GM03348 (cell line): ENCODE results near the gene SH3PXD2A.
A peak's percentile ranks its signal among the peaks of the same experiment; 100 is the strongest.
"Not testable (repeated sequence)": the region's sequence is repeated elsewhere in the genome, so short reads cannot be mapped to it uniquely, and the experiment has no call there.

ENCODE experiments used
- DNase-seq: peaks from one replicate; pipeline ENCODE4 v3.0.0; 2012; ENCODE audit warnings: low spot score

SH3PXD2A gene

GRCh38 chr10:103643381-103643780, 212.0 kb downstream of the SH3PXD2A start:
- no peak for DNase-seq

DNA sequence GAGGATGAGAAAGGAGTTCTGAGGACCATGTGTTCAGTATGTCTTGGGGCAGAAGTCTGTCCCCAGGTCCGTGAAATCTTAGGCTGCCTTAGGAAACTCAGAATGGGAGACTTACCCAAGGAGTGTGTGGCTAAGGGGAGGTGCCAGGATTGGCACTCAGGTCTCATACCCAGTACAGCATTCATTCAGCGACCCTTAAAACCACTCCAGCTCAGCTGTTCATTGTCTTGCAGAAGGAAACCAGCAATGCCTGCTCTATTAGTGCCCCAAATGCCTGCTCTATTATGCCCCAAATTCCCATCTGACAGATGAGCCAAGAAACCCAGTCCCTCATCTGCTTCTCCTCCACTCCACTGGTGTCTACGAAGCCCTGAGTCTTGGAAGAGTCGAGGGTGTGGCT, 214.1 kb downstream of the SH3PXD2A start:
- no peak for DNase-seq

DNA sequence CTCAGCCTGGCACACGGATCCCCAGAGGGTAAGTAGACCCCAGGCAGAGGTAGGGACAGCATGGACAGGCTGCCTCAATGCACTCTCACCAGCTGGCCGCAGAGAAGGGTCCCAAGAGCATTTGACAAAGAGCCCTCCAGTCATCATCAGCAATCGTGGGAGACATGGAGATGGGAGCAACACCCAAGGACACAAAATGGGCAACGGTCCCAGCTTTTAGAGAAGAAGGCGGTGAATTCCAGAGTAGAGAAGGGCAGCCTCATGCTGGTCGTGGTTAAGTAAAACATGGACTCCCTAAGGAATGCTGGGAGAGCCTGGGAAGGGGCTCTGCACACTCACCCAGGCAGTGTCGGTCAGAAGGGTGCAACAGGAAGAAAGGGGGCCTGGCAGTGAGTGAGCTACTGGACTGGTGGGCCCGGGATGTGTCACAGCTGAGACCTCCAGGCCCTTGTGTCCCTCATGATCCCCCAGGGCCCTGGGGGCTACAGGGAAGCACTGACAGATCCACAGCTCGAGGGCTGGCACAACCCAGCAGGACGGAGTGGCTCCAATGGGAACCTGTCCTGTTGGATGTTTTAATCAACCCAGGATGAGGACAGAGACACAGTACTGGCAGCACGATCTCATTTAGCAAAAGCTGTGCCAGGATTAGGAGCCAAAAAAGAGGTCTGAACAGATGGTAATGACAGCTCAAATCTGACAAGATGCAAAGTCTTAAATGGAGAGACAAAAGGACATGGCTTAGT, 214.8 kb downstream of the SH3PXD2A start:
- no peak for DNase-seq

- DNase-seq: no peak
Measured at GRCh38 chr10:103638948-103639347, 216.4 kb downstream of the SH3PXD2A start.

DNA sequence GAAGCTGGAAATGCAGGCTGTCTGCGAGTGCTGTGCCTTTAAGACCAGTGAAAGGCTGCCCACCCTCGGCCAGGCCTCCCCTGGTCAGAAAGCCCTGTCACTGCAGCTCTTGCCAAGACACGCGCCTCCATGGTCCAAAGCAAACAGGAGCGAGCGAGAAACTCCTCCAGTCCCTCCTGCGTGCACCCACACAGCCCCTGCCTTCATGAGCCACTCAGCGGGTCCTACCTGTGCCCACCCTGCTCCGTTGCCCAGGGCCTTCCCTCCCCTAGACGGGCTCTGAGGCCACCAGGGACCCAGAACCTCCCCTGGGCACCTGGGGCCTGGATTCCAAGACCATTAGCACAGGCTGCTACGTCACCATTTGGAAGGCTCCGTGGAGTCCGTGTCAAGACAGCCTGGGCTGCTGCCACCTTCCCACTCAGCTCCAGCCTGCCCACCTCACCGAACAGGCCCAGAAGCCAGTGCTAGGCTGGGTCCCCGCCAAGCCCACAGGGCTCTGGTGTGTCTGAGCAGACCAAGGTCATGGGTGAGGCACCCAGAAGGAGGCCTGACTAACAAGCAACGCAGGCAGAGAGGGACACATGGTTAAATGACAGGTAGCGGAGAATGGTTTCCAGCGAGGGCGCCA, 217.3 kb downstream of the SH3PXD2A start:
- peak; percentile 80 for DNase-seq

DNA sequence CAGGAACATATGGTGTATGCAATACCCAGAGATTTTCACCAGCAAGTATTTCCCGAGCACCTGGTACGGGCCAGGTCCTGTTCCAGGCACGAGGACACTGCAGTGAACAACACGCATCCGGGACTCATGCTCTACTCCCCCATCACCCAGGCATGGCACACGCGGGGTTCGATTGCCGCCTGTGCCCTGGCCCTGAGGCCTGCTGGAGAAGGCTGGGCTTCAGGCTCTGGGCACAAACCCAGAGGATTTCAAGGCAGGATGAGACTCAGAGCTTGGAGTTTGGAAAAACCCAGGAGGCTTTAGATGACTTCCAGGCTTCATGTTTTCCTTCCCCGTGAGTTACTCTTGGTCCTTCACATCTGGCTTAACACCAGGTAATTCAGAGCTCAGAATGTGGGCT, 218.4 kb downstream of the SH3PXD2A start:
- DNase-seq: no peak

GRCh38 chr10:103636492-103636891, 218.9 kb downstream of the SH3PXD2A start:
- DNase-seq: no peak

DNA sequence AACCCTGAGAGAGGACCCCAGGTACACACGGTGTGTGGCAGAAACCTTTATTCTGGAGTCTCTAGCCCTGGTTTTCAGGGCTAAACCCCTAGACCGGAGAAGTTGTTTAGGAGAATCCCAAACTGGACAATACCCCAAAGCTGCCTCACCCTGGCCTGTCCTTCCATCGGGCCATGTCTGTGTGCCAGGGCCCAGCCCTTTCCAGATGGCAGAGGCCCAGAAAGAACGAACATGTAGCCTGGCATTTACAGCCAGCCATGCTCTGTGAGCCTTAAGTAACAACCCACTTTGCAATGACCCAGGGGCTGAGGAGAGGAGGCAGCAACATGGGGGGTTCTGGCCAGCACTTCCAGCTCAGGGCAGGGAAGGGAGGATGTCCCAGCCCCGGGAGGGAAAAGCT, 219.8 kb downstream of the SH3PXD2A start:
- no peak for DNase-seq

GRCh38 chr10:103633846-103634245, 221.5 kb downstream of the SH3PXD2A start:
- no peak for DNase-seq

DNA sequence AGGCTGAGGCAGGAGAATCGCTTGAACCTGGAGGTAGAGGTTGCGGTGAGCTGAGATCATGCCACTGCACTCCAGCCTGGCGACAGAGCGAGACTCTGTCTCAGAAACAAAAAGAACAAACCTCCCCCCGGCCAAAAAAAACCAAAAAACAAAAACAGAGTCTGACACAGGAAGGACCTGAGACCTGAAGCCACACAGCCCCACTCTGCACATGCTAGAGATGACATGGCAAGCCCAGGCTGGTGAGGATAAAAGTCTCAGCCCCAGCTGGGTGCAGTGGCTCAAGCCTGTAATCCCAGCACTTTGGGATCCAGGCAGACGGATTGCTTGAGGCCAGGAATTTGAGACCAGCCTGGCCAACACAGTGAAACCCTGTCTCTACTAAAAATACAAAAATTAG, 222.5 kb downstream of the SH3PXD2A start:
- not testable (repeated sequence) for DNase-seq

- DNase-seq: no peak
Measured at GRCh38 chr10:103632247-103632642, 223.1 kb downstream of the SH3PXD2A start.

GRCh38 chr10:103630156-103630555, 225.2 kb downstream of the SH3PXD2A start:
- no peak for DNase-seq

- no peak for DNase-seq
Measured at GRCh38 chr10:103629581-103629980, 225.8 kb downstream of the SH3PXD2A start.

DNA sequence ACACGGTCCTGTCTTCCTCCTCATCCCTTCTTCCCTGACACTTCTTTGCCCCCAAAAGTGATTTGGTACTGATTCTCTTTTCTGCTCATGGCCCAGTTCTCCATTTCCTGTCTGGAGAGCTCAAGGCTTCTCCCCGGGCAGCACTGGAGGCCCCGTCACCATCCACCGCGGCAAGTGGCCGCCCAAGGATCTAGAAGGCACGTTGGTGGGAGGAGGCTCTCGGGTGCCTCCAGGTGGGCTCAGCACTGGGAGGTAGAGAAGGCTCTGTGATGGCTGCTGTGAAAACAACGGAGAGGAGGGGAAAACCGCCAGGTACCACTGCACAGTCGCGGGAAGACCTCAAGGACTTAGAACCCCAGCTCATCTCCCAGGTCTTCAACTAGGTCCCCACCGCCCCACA, 227.5 kb downstream of the SH3PXD2A start:
- no peak for DNase-seq

GRCh38 chr10:103627111-103627892, 228.1 kb downstream of the SH3PXD2A start:
- DNase-seq: no peak

GRCh38 chr10:103626178-103626577, 229.2 kb downstream of the SH3PXD2A start:
- no peak for DNase-seq

DNA sequence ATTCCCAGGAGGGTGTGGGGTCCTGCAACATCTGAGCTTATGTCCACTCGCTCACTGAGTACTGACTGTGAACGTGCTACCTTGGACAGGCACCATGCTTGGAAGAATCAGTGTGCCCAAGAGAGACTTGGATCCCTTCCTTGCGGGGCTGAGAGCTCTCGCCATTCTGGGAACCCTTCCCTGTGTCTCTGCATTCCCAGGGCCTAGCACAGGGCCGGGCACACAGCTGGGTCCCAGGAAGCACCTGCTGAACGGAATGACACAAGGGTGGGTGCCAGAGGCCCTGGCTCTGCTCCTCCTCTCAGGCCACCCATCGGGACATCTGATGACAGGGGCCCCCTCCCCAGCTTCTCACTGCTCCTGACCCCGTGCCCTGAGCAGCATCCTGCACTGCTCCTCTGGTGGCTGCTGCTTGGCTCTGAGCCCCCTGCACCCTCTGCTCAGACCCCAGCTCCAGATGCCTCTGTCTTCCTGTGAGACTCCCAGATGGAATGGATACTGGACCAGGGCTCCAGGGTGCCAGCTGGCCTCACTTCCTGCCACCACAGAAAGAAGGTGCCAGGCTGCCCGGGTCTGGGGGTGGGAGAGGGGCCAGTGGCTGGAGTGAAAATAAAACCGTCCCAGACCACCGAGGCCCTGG, 232.3 kb downstream of the SH3PXD2A start:
- no peak for DNase-seq

- no peak for DNase-seq
Measured at GRCh38 chr10:103622286-103622685, 233.1 kb downstream of the SH3PXD2A start.

DNA sequence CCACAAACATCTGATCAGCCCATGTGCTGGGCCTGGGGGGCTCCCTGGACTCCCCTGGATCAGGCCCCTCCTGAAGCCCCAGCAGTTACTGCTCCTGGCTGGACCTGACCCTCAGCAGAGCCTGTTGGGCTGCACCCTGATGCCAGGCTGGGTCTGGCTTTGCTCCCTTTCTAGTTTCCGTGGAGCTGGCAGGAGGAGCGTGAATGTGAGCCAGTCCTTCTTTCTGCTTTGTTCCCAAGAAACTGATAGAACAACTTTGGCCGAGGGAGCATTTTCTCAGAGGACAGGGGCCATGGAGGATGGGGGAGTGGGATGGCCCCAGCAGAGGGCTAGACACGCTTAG, 233.6 kb downstream of the SH3PXD2A start:
- no peak for DNase-seq

DNA sequence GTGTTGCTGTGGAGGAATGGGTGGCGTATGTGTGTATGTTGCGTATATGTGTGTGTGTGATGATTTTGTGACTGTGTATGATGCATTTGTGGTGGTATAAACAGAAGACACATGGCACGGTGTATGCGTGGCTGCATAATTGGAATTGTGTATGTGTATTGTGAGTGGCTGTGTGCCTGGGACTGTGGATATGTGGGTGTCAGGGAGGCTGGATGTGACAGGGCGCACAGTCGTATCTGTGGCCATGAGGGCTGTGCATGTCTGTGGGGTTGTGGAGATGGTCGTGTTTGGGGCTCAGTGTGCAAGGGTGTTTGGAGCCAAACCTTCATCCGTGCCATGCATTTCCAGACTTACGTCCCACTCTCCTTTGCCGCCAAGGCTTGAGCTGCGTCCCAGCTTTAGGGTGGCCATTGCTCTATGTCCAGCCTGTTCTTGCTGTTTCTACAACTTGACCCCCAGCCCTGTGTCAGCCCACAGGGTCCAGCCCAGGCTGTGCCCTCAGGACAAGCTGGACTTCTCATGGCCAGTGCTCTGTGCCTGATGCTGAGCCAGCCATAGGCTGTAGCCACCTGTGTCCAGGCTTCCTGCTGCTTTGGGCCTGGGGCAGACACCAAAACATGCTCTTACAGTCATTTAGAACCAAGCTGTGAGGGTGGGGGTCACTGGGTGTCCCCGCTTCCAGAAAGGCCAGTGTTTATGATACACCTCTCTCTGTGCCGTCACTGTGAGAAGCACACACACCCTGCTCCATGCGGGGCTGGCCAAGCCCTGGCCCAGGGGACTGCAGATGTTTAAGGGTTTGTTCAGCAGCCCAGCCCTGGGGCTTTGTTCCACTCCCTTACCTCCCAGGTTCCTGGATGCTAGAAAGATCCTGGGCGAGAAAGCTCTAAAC, 234.2 kb downstream of the SH3PXD2A start:
- DNase-seq: no peak

- DNase-seq: no peak
Measured at GRCh38 chr10:103620352-103620740, 235.0 kb downstream of the SH3PXD2A start.
